NCI-H187 treated with DMSO at 0.1 percent for 48 hours (cell line): Measurements from ENCODE around the gene SPHK1.

Experiments used
- DNase-seq: peaks from one replicate; lab custom pipeline; 2025; lab: John Stamatoyannopoulos, UW

SPHK1 gene

GRCh38 chr17:76363107-76363842, 21.1 kb upstream of the SPHK1 start:
- DNase-seq = no peak

DNA sequence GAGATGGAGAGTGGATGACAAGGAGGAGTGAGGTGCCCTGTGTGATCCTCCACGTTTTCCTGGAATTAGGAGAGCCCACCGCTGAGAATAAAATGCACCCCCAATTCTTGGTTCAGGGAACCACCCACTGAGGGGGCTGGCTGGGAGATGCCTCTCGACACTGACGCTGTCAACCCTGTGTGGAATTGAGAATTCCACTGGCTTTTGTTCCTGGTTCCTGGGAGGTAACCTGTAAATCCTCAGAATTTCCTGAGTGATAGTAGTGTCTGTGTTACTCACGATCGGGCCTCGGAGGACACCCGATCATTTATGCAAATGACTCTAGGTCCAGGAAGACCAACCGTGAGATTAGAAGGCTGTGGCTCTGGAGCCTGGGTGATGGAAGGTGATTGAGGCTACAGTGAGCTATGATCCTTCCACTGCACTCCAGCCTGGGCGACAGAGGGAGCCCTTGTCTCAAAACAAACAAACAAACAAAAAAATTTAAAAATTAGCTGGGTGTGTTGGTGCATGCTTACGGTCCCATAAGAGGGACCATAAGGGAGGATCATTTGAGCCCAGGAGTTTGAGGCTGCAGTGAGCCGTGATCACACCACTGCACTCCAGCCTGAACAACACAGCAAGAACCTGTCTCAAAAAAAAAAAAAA, 19.0 kb upstream of the SPHK1 start:
- no peak for DNase-seq

DNA sequence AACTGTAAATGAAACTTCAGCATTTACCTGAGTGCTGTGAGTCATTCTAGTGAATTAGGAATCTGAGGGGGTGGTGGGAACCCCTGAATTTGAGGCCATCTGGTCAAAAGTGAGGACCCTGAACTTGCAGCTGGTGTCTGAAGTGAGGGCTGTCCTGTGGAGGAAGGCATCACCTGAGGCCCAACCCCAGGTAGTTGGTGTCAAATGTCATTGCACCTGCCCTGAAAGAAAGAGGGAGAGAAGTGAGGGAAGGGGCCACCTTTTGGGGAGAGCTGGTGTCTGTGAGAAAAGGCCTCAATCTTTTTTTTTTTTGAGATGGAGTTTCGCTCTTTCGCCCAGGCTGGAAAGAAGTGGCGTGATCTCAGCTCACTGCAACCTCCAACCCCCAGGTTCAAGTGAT, 18.2 kb upstream of the SPHK1 start:
- DNase-seq = no peak

DNA sequence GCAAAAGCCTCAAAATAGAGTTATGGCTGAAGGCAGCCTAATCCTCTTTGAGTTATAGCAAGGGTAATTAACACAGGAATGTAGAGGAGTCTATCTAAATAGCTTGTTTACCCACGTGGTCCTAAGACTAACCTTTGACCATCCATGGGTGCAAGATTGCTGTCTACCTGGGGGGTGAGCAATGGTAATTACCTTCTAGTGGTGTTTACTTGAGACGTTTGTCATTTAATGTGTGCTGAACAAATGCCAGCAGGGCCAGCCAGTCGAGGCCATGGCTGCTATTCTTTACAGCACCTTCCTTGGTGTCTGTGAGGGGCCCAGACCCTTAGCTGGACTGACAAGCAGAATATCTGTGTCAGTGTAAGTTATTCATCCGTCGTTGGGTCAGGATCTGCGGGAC, 16.8 kb upstream of the SPHK1 start:
- no peak for DNase-seq

DNA sequence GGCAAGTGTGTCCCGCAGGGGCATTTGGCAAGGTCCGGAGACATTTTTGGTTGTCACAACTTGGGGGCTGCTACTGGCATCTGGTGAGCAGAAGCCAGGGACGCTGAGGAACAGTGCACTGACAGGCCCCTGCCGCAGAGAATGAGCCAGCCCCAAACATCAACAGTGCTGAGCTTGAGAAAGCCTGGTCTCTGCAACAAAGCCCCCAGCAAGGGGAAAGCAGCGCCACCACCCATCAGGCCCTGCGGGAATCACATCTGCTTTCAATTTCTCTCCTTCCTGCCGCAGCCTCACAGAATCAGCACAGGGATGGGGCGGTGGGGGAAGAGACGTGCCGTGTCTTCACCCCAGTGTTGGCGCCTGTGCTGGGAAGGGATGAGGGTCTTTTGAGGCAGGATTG, 15.9 kb upstream of the SPHK1 start:
- DNase-seq = no peak

DNA sequence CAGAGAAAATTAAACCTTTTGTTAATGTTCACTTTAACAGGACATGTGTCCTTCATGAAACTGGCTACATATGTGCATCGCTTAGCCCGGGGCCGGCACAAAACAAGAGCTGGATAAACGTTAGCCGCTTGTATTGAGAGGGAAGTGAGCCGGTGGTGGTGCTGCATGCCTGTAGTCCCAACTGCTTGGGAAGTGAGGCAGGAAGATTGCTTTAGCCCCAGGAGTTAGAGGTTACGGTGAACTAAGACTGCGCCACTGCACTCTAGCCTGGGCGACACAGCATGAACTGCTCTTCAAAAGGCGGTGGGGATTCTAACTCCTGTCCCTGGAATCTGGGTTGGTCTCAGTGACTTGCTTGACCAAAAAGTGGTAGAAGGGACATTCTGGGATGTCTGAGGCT, 15.0 kb upstream of the SPHK1 start:
- DNase-seq = no peak

DNA sequence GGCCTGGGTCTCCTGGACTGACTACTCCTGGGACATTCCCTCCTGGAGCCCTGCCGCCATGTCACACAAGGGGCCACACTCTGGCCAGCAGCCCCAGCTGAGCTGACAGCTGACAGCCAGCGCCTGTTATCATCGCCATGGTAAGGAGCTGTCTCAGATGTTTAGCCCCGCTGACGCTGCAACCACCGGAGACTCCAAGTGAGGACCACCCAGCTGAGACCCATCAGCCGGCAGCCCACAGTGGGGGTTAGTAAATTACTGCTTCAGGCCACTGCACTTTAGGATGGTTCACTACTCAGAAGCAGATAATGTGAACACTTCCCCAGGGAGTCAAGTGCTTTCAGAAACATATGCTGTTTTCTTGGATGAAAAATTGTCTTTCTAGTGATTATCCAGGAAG, 14.6 kb upstream of the SPHK1 start:
- DNase-seq = no peak

- no peak for DNase-seq
Measured at GRCh38 chr17:76370261-76370993, 14.0 kb upstream of the SPHK1 start.

DNA sequence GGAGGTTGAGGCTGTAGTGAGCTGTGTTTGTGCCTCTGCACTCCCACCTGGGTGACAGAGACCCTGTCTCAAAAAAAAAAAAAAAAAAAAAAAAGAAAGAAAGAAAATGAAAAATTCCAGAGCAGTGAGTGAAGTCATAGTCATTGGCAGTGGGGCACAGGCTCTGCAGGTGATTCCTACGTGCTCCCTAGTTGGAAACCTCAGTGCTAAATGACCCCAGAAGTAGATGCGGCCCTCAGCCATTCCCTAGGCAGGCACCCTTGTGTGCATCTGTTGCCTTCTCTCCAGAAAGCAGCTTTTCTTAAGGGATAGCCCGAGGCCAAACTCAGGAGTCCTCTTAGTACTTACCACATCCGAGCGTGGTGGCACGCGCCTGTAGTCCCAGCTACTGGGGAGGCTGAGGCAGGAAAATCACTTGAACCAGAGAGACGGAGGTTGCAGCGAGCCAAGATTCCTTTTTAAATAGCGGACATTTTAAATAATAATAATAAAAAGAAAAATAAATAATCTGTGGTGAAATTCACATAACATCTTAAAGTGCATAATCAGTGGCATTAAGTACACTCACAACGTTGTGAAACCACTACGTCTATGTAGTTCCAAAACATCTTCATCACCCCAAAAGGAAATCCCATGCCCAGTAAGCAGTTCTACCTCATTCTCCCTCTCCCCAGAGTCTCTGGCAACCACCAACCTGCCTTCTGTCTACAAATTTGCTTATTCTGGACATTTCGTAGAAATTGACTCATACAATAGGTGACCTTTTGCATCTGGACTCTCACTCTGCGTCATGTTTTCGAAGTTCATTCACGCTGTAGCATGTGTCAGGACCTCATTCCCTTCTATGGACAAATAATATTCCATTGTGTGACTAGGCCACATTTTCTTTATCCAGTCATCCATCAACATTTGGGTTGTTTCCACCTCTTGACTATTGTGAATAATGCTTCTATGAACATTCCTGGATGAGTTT, 12.5 kb upstream of the SPHK1 start:
- DNase-seq = no peak

DNA sequence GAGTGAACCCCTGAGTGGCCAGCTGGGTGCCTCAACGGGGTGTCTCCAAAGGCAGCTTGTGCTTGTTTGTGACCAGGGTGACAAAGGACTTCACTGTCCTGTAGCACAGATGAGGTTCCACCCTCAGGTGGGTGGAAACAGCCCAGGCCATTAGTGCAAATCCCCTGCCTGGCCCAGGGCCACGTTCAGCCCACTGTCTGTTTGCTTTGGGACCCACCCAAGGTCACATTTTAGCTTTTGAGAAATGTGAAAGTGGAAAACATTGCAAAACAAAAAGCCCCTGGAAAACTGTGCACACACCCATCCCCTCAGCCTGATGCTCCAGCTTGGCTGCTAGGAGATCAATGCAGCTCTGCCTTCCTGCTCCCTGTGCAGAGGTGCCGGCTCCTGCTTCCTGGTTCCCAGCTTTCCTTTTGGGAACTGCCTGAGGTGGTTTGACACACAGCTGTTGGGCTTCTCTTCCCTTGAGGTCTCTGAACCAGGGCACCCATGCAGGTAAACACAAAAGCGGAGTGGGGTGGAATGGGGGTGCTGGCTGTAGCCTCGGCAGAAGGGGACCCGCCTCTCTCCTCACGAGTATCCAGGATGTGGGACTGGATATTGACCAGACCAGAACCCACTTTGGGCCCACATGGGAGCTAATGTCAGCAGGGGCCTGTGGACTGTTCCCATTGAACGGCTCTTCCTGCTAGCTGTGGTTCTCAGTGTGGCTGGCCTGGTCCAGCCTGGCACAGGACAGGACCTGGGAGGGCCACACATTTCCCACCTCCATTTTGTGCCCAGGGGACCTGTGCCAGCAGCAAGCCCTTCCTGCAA, 7.9 kb upstream of the SPHK1 start:
- no peak for DNase-seq

DNA sequence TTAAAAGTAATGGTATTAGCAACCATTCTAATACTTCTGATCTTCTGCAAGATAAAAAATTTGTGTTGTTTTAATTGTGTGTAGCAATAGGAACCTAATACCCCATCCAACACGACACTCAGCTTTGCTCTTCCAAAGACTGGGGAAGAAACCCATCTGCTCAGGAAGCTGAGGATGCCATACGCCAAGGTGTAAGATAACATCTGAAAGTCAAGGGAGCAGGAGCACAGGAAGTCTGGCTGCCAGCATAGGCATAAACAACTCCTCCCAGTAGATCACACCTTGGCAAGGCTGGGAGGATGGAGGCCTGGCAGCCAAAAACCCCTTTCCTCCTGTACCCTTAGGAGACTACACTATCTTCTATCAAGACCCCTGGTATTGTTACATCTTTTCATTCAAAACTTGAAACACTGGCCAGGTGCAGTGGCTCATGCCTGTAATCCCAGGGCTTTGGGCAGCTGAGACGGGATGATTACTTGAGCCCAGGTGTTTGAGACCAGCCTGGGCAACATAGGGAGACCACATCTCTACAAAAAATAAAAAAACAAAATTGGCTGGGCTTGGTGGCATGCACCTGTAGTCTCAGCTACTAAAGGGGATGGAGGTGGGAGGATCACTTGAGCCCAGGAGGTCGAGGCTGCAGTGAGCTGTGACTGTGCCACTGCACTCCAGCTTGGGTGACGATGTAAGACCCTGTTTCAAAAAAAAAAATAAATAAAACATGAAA, 5.7 kb upstream of the SPHK1 start:
- DNase-seq = no peak

GRCh38 chr17:76379275-76379641, 5.2 kb upstream of the SPHK1 start:
- no peak for DNase-seq

GRCh38 chr17:76379646-76380376, 4.6 kb upstream of the SPHK1 start:
- DNase-seq = no peak

- DNase-seq = no peak
Measured at GRCh38 chr17:76381633-76382350, 2.6 kb upstream of the SPHK1 start.

DNA sequence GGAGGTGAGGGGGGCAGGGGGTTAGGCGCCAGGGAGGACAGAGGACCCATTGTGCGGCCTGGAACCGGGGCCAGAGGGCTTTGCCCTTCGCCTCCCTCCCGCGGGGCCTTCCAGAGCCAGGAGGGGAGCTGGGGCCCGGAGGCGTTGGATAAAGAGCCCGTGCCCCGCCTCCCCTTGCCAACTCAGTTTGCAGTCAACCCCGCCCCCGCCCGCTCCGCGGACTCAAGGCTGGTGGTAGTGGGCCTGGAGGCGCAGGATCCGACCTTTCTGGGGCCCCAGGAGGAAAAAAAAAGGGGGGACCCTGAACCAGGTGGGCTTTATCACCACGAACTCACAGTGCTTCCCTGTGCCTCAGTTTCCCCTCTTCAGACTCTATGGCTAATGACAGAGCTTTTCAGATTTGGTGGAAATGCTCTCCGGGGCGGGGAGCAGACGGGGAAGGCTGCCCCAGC, 2.0 kb upstream of the SPHK1 start:
- no peak for DNase-seq

GRCh38 chr17:76382803-76383545, 1.4 kb upstream of the SPHK1 start:
- DNase-seq = no peak

DNA sequence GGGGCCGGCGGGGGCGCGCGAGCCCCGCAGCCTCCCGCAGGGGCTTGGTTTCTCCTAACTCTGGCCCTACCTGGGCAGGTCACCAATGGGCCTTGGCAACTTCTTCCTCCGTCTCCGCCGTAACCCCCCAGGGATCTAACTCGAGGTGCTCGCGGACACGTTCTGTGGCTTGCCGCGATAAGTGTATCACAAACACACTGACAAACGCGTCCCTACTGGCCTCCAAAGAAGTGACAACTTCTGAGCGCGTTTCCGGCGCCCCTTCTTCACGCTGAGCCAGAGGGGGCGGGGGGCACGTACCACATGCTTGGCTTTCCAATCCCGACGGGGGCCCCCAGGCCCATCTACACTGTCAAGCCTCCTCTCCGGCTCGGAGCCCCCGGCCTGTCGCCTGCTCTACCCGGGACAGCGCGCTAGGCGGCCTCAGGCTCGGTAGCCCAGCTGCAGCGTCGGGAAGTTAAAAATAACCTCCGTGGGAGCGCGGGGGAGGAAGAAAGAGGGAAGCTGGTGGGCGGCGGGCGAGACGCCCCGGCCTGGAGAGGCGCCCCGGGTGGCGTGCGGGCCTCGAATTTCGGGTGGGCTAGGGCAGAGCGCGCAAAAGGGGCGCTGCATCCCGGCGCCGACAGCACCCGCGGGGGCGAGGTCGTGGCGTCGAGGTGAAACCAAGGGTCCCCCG, 725 bp upstream of the SPHK1 start:
- no peak for DNase-seq
